Measurements from ENCODE around the gene MRPS21. TPM values are rescaled to one million over a fixed set of nuclear protein-coding genes. Genes with fewer than 3 reads are reported as not detected.

The MRPS21 gene
- total RNA-seq, 1 donor from 2014 or later, result 115 TPM

- H3K27ac Mint-ChIP-seq (ENCODE audit: unreplicated experiment), result no peak overlapping the region
Measured at GRCh38 chr1:150352866-150353265, 59.2 kb downstream of the MRPS21 start.

More at GRCh38 chr1:150352866-150353265, 59.2 kb downstream of the MRPS21 start:
- DNase-seq, result no peak
- Mint-ChIP-seq H3K9me3 (ENCODE audit: unreplicated experiment) (no peaks in the 10 kb centered on the region), H3K4me3 (ENCODE audit: unreplicated experiment) (no peak overlapping the region), H3K36me3 (ENCODE audit: unreplicated experiment) (no peaks in the 10 kb centered on the region), H3K4me1 (ENCODE audit: low read depth, unreplicated experiment) (no peaks in the 10 kb centered on the region), H3K27me3 (ENCODE audit: unreplicated experiment) (no peaks in the 10 kb centered on the region)
- TF ChIP-seq CTCF (IDR thresholded peaks at IDR 0.05; ENCODE audit: partially characterized antibody, unreplicated experiment), result no peak

Other genes starting within 250 kb of the MRPS21 start
- gene VPS45, start 226.1 kb upstream of the MRPS21 start, total RNA-seq (ENCODE audit: unreplicated experiment), result 60.0 TPM
- gene PLEKHO1, start 143.9 kb upstream of the MRPS21 start, total RNA-seq (ENCODE audit: unreplicated experiment), result 142 TPM
- 24.3 TPM for gene ANP32E, start 57.7 kb upstream of the MRPS21 start, total RNA-seq (ENCODE audit: unreplicated experiment)
- 1.5 TPM for gene CA14, start 36.1 kb upstream of the MRPS21 start, total RNA-seq (ENCODE audit: unreplicated experiment)
- gene APH1A, start 24.8 kb upstream of the MRPS21 start, total RNA-seq (ENCODE audit: unreplicated experiment), result 94.2 TPM
- 1.3 TPM for gene C1orf54, start 21.1 kb upstream of the MRPS21 start, total RNA-seq (ENCODE audit: unreplicated experiment)
- 4.7 TPM for gene CIART, start 11.3 kb upstream of the MRPS21 start, total RNA-seq (ENCODE audit: unreplicated experiment)
- gene PRPF3, start 27.7 kb downstream of the MRPS21 start, total RNA-seq (ENCODE audit: unreplicated experiment), result 57.6 TPM
- 26.9 TPM for gene RPRD2, start 70.3 kb downstream of the MRPS21 start, total RNA-seq (ENCODE audit: unreplicated experiment)
- gene TARS2, start 193.6 kb downstream of the MRPS21 start, total RNA-seq (ENCODE audit: unreplicated experiment), result 38.7 TPM
- gene ECM1, start 214.2 kb downstream of the MRPS21 start, total RNA-seq (ENCODE audit: unreplicated experiment), result 2.8 TPM
- gene FALEC, start 221.9 kb downstream of the MRPS21 start, total RNA-seq (ENCODE audit: unreplicated experiment), result not detected

All from glutamatergic neuron (in vitro differentiated cells).